HL-60 (cell line): Measurements from ENCODE around the gene AGAP1.

ENCODE experiments used
- DNase-seq, 2 experiments: peaks; one replicate each; pipeline ENCODE4 v3.0.0-alpha.2; 2010 to 2020; ENCODE audit warnings: low read depth in 1 of 2, low spot score in 1 of 2
- H3K27ac ChIP-seq: fragments of 250-450 bp; sonication (Bioruptor Pico); replicated peaks from 2 replicates; pipeline ENCODE4 v1.5.1; 2020; ENCODE audit warnings: mild to moderate bottlenecking, moderate library complexity
- H3K27me3 ChIP-seq: fragments of 250-450 bp; sonication (Bioruptor Pico); 2 replicates; pipeline ENCODE4 v1.5.1; 2021; ENCODE audit warnings: mild to moderate bottlenecking, moderate library complexity; ENCODE audit not compliant: insufficient read depth, poor library complexity, severe bottlenecking
- H3K4me3 ChIP-seq: replicated peaks from 2 replicates; pipeline ENCODE4 v1.5.1; 2011; ENCODE audit warnings: mild to moderate bottlenecking, control low read depth, low read length; ENCODE audit not compliant: insufficient read depth
- GABPA ChIP-seq: IDR thresholded peaks from 2 replicates; pipeline ENCODE4 v1.6.1; 2012; ENCODE audit warnings: low read depth
- POLR2AphosphoS5 ChIP-seq: IDR thresholded peaks from 2 replicates; pipeline ENCODE4 v1.6.1; 2012; ENCODE audit warnings: low read depth
- REST ChIP-seq: IDR thresholded peaks from 2 replicates; pipeline ENCODE4 v1.6.1; 2012; ENCODE audit warnings: low read depth; ENCODE audit not compliant: insufficient replicate concordance
- SPI1 ChIP-seq: IDR thresholded peaks from 2 replicates; pipeline ENCODE4 v1.6.1; 2012; ENCODE audit warnings: low read depth, mild to moderate bottlenecking, borderline replicate concordance
- TF ChIP-seq, protein P1 (sequence below): IDR thresholded peaks from one replicate; pipeline ENCODE4 v1.5.1; 2011; ENCODE audit warnings: low read length, control low read depth, inconsistent platforms; ENCODE audit not compliant: insufficient read depth

The AGAP1 gene

DNA sequence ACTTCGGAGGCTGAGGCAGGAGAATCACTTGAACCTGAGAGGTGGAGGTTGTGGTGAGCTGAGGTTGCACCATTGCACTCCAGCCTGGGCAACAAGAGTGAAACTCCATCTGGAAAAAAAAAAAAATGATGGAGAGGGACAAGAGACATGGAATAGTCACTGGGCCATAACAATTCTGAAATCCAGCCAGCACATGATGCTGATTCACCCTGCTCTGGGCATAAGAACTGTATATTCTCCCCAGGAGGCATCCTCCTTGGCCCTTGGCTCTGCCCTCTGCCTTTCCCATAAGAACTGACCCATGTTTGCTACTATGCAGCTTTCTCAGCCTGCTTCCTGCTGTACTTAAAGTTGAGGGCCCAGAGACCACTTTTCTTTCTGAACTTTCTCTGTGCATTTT lies 376.7 kb downstream of the AGAP1 start:
- TF ChIP-seq SPI1 = no peak
- TF ChIP-seq, protein P1, sequence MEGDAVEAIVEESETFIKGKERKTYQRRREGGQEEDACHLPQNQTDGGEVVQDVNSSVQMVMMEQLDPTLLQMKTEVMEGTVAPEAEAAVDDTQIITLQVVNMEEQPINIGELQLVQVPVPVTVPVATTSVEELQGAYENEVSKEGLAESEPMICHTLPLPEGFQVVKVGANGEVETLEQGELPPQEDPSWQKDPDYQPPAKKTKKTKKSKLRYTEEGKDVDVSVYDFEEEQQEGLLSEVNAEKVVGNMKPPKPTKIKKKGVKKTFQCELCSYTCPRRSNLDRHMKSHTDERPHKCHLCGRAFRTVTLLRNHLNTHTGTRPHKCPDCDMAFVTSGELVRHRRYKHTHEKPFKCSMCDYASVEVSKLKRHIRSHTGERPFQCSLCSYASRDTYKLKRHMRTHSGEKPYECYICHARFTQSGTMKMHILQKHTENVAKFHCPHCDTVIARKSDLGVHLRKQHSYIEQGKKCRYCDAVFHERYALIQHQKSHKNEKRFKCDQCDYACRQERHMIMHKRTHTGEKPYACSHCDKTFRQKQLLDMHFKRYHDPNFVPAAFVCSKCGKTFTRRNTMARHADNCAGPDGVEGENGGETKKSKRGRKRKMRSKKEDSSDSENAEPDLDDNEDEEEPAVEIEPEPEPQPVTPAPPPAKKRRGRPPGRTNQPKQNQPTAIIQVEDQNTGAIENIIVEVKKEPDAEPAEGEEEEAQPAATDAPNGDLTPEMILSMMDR = no peak
- no peak for TF ChIP-seq GABPA
- TF ChIP-seq POLR2AphosphoS5 = no peak
- TF ChIP-seq REST = no peak
- H3K27ac ChIP-seq = no peak overlapping the region
- no peak for DNase-seq
- H3K4me3 ChIP-seq = no peak overlapping the region
- no peaks in the 10 kb centered on the region for H3K27me3 ChIP-seq

DNA sequence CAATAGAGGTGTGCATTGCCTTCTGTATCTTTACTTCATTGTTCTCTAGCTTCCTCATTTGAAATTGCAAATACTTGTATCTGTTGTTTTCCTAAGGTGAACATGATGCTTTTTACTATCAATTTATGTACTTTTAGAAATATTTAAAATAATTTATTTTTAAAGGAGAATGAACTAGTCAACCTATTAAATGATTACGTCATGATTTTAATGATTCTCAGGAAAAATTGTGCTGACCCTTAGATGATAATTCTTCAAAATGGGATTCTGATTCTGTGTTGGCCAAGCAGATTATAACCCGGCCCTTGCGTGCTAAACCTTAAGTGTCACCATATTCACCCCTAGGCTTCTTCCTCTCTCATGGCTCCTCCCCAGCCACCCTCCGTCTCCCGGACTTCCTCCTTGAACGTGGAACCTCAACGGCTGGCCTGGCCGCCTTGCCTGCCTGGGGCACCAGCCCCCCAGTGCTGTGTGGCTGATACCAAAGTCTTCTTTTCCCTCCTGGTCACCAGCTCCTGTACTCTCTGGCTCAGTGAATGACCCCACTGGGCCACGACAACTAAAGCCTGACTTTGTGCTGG lies 382.3 kb downstream of the AGAP1 start:
- DNase-seq = peak; percentile 6 to 66
- TF ChIP-seq GABPA = no peak
- peak; percentile 53; the same call in 1 of the 2 replicates for TF ChIP-seq SPI1
- TF ChIP-seq, protein P1 = no peak
- no peak for TF ChIP-seq REST
- TF ChIP-seq POLR2AphosphoS5 = no peak

DNA sequence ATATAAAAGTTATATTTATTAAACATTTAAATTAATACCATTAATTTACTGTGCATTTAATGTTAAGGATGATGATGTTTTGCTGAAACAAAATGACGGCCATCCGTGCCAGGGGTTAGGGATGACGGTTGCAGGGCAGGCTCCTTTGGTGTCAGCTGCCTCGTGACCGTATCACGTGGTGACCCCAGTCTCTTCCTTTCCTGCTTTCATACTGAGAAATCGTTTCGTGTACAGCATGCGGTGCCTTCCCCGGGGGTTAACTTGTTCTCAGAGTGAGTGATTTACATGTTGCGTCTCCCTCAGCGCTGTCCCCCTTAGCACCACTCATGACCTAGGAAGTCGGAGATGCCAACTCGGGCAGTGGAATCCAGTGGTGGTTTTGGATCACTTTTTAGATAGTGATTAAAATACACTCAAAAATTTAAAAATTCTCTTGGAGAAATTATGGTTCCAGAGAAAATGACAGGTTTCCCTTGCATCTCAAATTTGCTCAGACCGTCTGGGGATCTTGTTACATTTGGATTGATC lies 383.5 kb downstream of the AGAP1 start:
- Histone ChIP-seq H3K4me3 (no peak overlapping the region), H3K27me3 (no peaks in the 10 kb centered on the region), H3K27ac (no peak overlapping the region)
- TF ChIP-seq POLR2AphosphoS5 (no peak), GABPA (no peak)
- DNase-seq = no peak

More for the DNA sequence above, 382.3 kb downstream of the AGAP1 start:
- H3K27ac ChIP-seq = peak overlapping the region; percentile 15; the same call in 1 of the 2 replicates
- no peaks in the 10 kb centered on the region for H3K27me3 ChIP-seq
- no peak overlapping the region for H3K4me3 ChIP-seq

GRCh38 chr2:235879116-235879515 lies 385.3 kb downstream of the AGAP1 start:
- TF ChIP-seq REST = no peak
- no peak for TF ChIP-seq GABPA
- no peak for TF ChIP-seq POLR2AphosphoS5
- TF ChIP-seq, protein P1 = no peak
- TF ChIP-seq SPI1 = no peak

More at GRCh38 chr2:235879116-235879515, 385.3 kb downstream of the AGAP1 start:
- no peak for DNase-seq
- H3K27ac ChIP-seq = no peak overlapping the region
- H3K27me3 ChIP-seq = no peaks in the 10 kb centered on the region
- H3K4me3 ChIP-seq = no peak overlapping the region
